Adrenal gland (tissue), 5 donors: ENCODE results near the gene RAB34.

Experiments used
- CTCF ChIP-seq, 6 experiments: fragments of 450-650 bp in 4 of 6; fragments of 200-600 bp in 2 of 6; sonication (generic) in 1 of 6; IDR thresholded peaks; 1 replicate in 5 of 6; 2 replicates in 1 of 6; pipeline versions ENCODE4 v1.5.1 to v1.8.0; 2016 to 2021; ENCODE audit warnings: antibody characterized with exemption in 6 of 6, mild to moderate bottlenecking in 2 of 6, moderate library complexity in 1 of 6
- POLR2A ChIP-seq, 2 donors: fragments of 450-650 bp; IDR thresholded peaks; one replicate each; pipeline ENCODE4 v1.6.1; 2017; ENCODE audit warnings: antibody characterized with exemption in 2 of 2, mild to moderate bottlenecking in 2 of 2, moderate library complexity in 1 of 2
- donor health status: DM: no; HTN: no; CAD: no.

- TF ChIP-seq CTCF (IDR thresholded peaks at IDR 0.05) (no peak), POLR2A (IDR thresholded peaks at IDR 0.05) (no peak)
Measured at GRCh38 chr17:28738680-28739384, 21.2 kb upstream of the RAB34 start.
